ENCODE results near the gene ANKS1A. TPM values are rescaled to one million over a fixed set of nuclear protein-coding genes. Genes with fewer than 3 reads are reported as not detected.
A peak's percentile ranks its signal among the peaks of the same experiment; 100 is the strongest.

Gene ANKS1A
- total RNA-seq, 1 experiment from 2014 or later = 26.5 TPM

GRCh38 chr6:34909320-34909883 lies 20.3 kb downstream of the ANKS1A start:
- no peak for TF ChIP-seq CTCF (conservative IDR thresholded peaks at IDR 0.05)
- no peaks in the 10 kb centered on the region for H4K20me1 ChIP-seq (ENCODE audit: control insufficient read depth, insufficient read depth, insufficient read length)
- no peak overlapping the region for H2BK15ac ChIP-seq (ENCODE audit: low read depth, low read length)
- Mint-ChIP-seq H3K36me3 (ENCODE audit: insufficient read depth in 1 of 3, low read depth in 3 of 3) (peaks cover 0 to 3% (median 0%) of the 10 kb centered on the region in 3 experiments; a peak in 1 of 7 replicates), H3K27me3 (ENCODE audit: low read depth) (no peaks in the 10 kb centered on the region), H3K4me3 (no peak overlapping the region), H3K9me3 (no peaks in the 10 kb centered on the region), H3K27ac (peak overlapping the region in 2 of 3 experiments; percentile 14; a peak in 4 of 7 replicates), H3K4me1 (peaks cover 18 to 20% of the 10 kb centered on the region in 2 experiments)
- no peak overlapping the region for H3T11ph ChIP-seq (ENCODE audit: low read length)
- no peaks in the 10 kb centered on the region for H3K23me2 ChIP-seq (ENCODE audit: insufficient read length, low read depth, low read length, poor library complexity, severe bottlenecking)
- no peak overlapping the region for H3K14ac ChIP-seq (ENCODE audit: insufficient read depth, low read length)
- H3K4ac ChIP-seq (ENCODE audit: low read depth, low read length) = no peak overlapping the region
- no peak for DNase-seq
- no peak overlapping the region for H4K5ac ChIP-seq (ENCODE audit: insufficient read length, low read depth, low read length)
- no peak overlapping the region for H3K27ac ChIP-seq (ENCODE audit: insufficient read length, low read depth, low read length)
- no peak overlapping the region for H2BK12ac ChIP-seq (ENCODE audit: insufficient read length, low read depth, low read length)
- H3K9ac ChIP-seq (ENCODE audit: extremely low read depth, insufficient read length, low read length) = no peak overlapping the region
- no peak overlapping the region for H2BK120ac ChIP-seq (ENCODE audit: low read depth, low read length, poor library complexity, severe bottlenecking)
- no peaks in the 10 kb centered on the region for H3K9me3 ChIP-seq (ENCODE audit: control insufficient read depth, low read depth, low read length)
- no CpG with 5 or more reads among the region's 6 CpGs for WGBS (ENCODE audit: extremely low coverage, insufficient read length, low lambda C conversion rate)
- H4K8ac ChIP-seq (replicated peaks; ENCODE audit: insufficient read length, low read depth, low read length) = no peak overlapping the region
- H3K4me1 ChIP-seq (ENCODE audit: insufficient read depth, low read length) = no peaks in the 10 kb centered on the region
- no peak overlapping the region for H3K4me2 ChIP-seq (ENCODE audit: insufficient read depth, insufficient read length, low read length)
- no peak overlapping the region for H4K91ac ChIP-seq (ENCODE audit: insufficient read length, low read depth, low read length)
- H3K18ac ChIP-seq (ENCODE audit: insufficient read length, low read depth, low read length) = no peak overlapping the region
- no peak overlapping the region for H2BK5ac ChIP-seq (ENCODE audit: insufficient read length, low read length)
- H3K23ac ChIP-seq (ENCODE audit: insufficient read length, low read depth, low read length) = no peak overlapping the region
- H3K27me3 ChIP-seq (ENCODE audit: insufficient read depth, low read length) = no peaks in the 10 kb centered on the region
- H2BK20ac ChIP-seq (ENCODE audit: low read depth, low read length, poor library complexity, severe bottlenecking) = no peak overlapping the region
- no peak overlapping the region for H2AK5ac ChIP-seq (ENCODE audit: insufficient read length, low read length)
- H3K79me1 ChIP-seq (ENCODE audit: insufficient read depth, low read depth, low read length, poor library complexity, severe bottlenecking) = peaks cover 3% of the 10 kb centered on the region
- no peaks in the 10 kb centered on the region; the same call in 1 of the 2 replicates for H3K79me2 ChIP-seq (ENCODE audit: insufficient read depth, low read length)
- H3K56ac ChIP-seq (ENCODE audit: insufficient read length, low read depth, low read length) = no peak overlapping the region
- no peak overlapping the region for H2AFZ ChIP-seq (ENCODE audit: low read length)

Data from H9 (cell line).